Fibroblast of the aortic adventitia (primary cell): Measurements from ENCODE around the gene WNT10A. TPM values are rescaled to one million over a fixed set of nuclear protein-coding genes. Genes with fewer than 3 reads are reported as not detected.

Experiments
- DNase-seq: peaks from one replicate; pipeline ENCODE4 v3.0.0-alpha.2; 2010; ENCODE audit warnings: low read depth
- H3K4me3 ChIP-seq: 2 replicates; pipeline ENCODE4 v1.5.1; 2011; ENCODE audit warnings: low read depth, mild to moderate bottlenecking, control low read depth, low read length, moderate library complexity
- CTCF ChIP-seq: IDR thresholded peaks from 2 replicates; pipeline ENCODE4 v1.5.1; 2011; ENCODE audit warnings: mild to moderate bottlenecking, low read length, control low read depth, inconsistent platforms; ENCODE audit not compliant: insufficient read depth
- total RNA-seq: library from RNA; depleted of rRNA; stranded (reverse); fragments of >200 nt; gene quantifications from 2 replicates; pipeline ENCODE4 v1.2.3, GENCODE V29; 2012; ENCODE audit warnings: low replicate concordance

WNT10A gene
- total RNA-seq, 1 donor = not detected

- TF ChIP-seq CTCF = no peak
- no peak overlapping the region for H3K4me3 ChIP-seq
- no peak for DNase-seq
Measured at GRCh38 chr2:218861645-218862318, 18.9 kb upstream of the WNT10A start.

GRCh38 chr2:218863021-218863520 is 17.6 kb upstream of the WNT10A start:
- no peak overlapping the region for H3K4me3 ChIP-seq
- no peak for TF ChIP-seq CTCF
- no peak for DNase-seq

- DNase-seq = no peak
- no peak overlapping the region for H3K4me3 ChIP-seq
- no peak for TF ChIP-seq CTCF
Measured at GRCh38 chr2:218865396-218865795, 15.3 kb upstream of the WNT10A start.

- no peak for DNase-seq
- no peak overlapping the region for H3K4me3 ChIP-seq
- TF ChIP-seq CTCF = no peak
Measured at GRCh38 chr2:218865999-218866398, 14.7 kb upstream of the WNT10A start.

- no peak overlapping the region for H3K4me3 ChIP-seq
- no peak for TF ChIP-seq CTCF
- DNase-seq = no peak
Measured at GRCh38 chr2:218867900-218868299, 12.8 kb upstream of the WNT10A start.

- DNase-seq = no peak
- H3K4me3 ChIP-seq = no peak overlapping the region
- no peak for TF ChIP-seq CTCF
Measured at GRCh38 chr2:218869064-218869463, 11.6 kb upstream of the WNT10A start.

GRCh38 chr2:218870984-218871344 is 9.7 kb upstream of the WNT10A start:
- H3K4me3 ChIP-seq = no peak overlapping the region
- no peak for TF ChIP-seq CTCF
- DNase-seq = no peak
